H1 (cell line): ENCODE measurements around the gene TMEM117. TPM values are rescaled to one million over a fixed set of nuclear protein-coding genes. Genes with fewer than 3 reads are reported as not detected.

Source experiments
- ASH2L ChIP-seq: fragments of 200-600, 300-600 bp; sonication (generic); IDR thresholded peaks from one replicate; pipeline ENCODE4 v1.7.1; 2017; ENCODE audit warnings: low read length
- JUN ChIP-seq: IDR thresholded peaks from 2 replicates; pipeline ENCODE4 v1.6.1; 2011; ENCODE audit warnings: low read depth, mild to moderate bottlenecking, improper control_type of control experiment, low read length
- JUND ChIP-seq: IDR thresholded peaks from 2 replicates; pipeline ENCODE4 v1.6.1; 2011; ENCODE audit warnings: mild to moderate bottlenecking, improper control_type of control experiment, low read length
- SAP30 ChIP-seq: fragments of 300-600 bp; sonication (generic); IDR thresholded peaks from 2 replicates; pipeline ENCODE4 v1.7.1; 2012; ENCODE audit warnings: low read length, moderate library complexity, mild to moderate bottlenecking, inconsistent platforms; ENCODE audit not compliant: insufficient read depth, insufficient replicate concordance
- SIRT6 ChIP-seq: IDR thresholded peaks from one replicate; pipeline ENCODE4 v1.7.1; 2012; ENCODE audit warnings: low read length, inconsistent platforms
- SIX5 ChIP-seq: IDR thresholded peaks from 2 replicates; pipeline ENCODE4 v1.6.1; 2011; ENCODE audit warnings: mild to moderate bottlenecking, low read depth, low read length
- polyA plus RNA-seq, 7 experiments: library from polyadenylated mRNA; depleted of rRNA in 3 of 7; stranded (reverse) in 5 of 7; unstranded in 2 of 7; fragments of >200 nt in 5 of 7; fragments of 200-250 nt in 2 of 7; gene quantifications; 1 replicate in 5 of 7; 2 replicates in 1 of 7; 4 replicates in 1 of 7; pipeline versions ENCODE4 v1.2.1 to v1.2.3, GENCODE V29; 2011 to 2013; ENCODE audit warnings: missing spikeins in 2 of 7, mixed read lengths in 2 of 7
- total RNA-seq: library from RNA; stranded (reverse); fragmentation: NEBNext Ultra II Directional; extraction: Animal tissue kit (Norgen Biotek cat#: 25700); gene quantifications from 2 replicates; pipeline ENCODE4 v1.2.1, GENCODE V29; 2021

Gene TMEM117
- total and polyA plus RNA-seq, 2 of the 8 experiments (the other 6 are each of a cell fraction or from before 2014, with no cell fraction given), result 0.80 to 1.4 TPM

- TF ChIP-seq ASH2L, result no peak
- TF ChIP-seq SIX5, result no peak
- TF ChIP-seq SIRT6, result no peak
- no peak for TF ChIP-seq SAP30
- no peak for TF ChIP-seq JUN
- TF ChIP-seq JUND, result no peak
Observed at GRCh38 chr12:43826681-43827080, 9.2 kb upstream of the TMEM117 start (continued).
